Spleen (tissue), 11 donors: ENCODE data around the gene ATP2C2. TPM values are rescaled to one million over a fixed set of nuclear protein-coding genes. Genes with fewer than 3 reads are reported as not detected.
A peak's percentile ranks its signal among the peaks of the same experiment; 100 is the strongest.

Source experiments
- DNase-seq: peaks from one replicate; pipeline ENCODE4 v3.0.0-alpha.2; 2020
- H3K27ac ChIP-seq, 8 donors: fragments of 200-600 bp; sonication (generic) in 7 of 8; 1 replicate in 4 of 8; 2 replicates in 4 of 8; pipeline versions ENCODE4 v1.5.0 to v1.8.0; 2016 to 2021; ENCODE audit warnings: inconsistent platforms in 4 of 8, mild to moderate bottlenecking in 4 of 8, moderate library complexity in 1 of 8
- H3K27me3 ChIP-seq, 7 donors: fragments of 200-600 bp; sonication (generic) in 6 of 7; replicated peaks in 1 of 7; 1 replicate in 4 of 7; 2 replicates in 3 of 7; pipeline versions ENCODE4 v1.5.0 to v1.8.0; 2016 to 2021; ENCODE audit warnings: inconsistent platforms in 3 of 7, mild to moderate bottlenecking in 1 of 7
- H3K36me3 ChIP-seq, 6 donors: fragments of 200-600 bp; sonication (generic) in 5 of 6; 1 replicate in 4 of 6; 2 replicates in 2 of 6; pipeline versions ENCODE4 v1.5.0 to v1.8.0; 2016 to 2021; ENCODE audit warnings: inconsistent platforms in 2 of 6
- H3K4me1 ChIP-seq, 6 donors: fragments of 200-600 bp; sonication (generic) in 5 of 6; 1 replicate in 3 of 6; 2 replicates in 3 of 6; pipeline versions ENCODE4 v1.5.0 to v1.8.0; 2016 to 2021; ENCODE audit warnings: inconsistent platforms in 3 of 6
- H3K4me3 ChIP-seq, 8 donors: fragments of 200-600 bp; sonication (generic) in 7 of 8; 1 replicate in 4 of 8; 2 replicates in 4 of 8; pipeline versions ENCODE4 v1.5.0 to v1.8.0; 2016 to 2021; ENCODE audit warnings: inconsistent platforms in 4 of 8, mild to moderate bottlenecking in 4 of 8, moderate library complexity in 2 of 8
- H3K9me3 ChIP-seq, 8 donors: fragments of 200-600 bp; sonication (generic) in 7 of 8; 1 replicate in 4 of 8; 2 replicates in 4 of 8; pipeline versions ENCODE4 v1.5.0 to v1.8.0; 2016 to 2021; ENCODE audit warnings: inconsistent platforms in 4 of 8
- POLR2A ChIP-seq, 3 donors: fragments of 450-650 bp; IDR thresholded peaks; one replicate each; pipeline ENCODE4 v1.5.1; 2017; ENCODE audit warnings: antibody characterized with exemption in 3 of 3, mild to moderate bottlenecking in 1 of 3
- POLR2AphosphoS5 ChIP-seq, 3 donors: sonication (generic); formaldehyde crosslinking; IDR thresholded peaks; one replicate each; pipeline ENCODE4 v1.5.1; 2017; ENCODE audit warnings: antibody characterized with exemption in 3 of 3
- WGBS, 5 donors: extraction: QIAGEN DNeasy Blood & Tissue Kit in 3 of 5; methylation state at CpG; one replicate each; pipeline versions ENCODE4 v1.1.5 to v1.1.7; 2013 to 2018; 5-methylcytosine and 5-hydroxymethylcytosine counted together
- intact Hi-C: fragments of 100-400 bp; cut with DNase I; formaldehyde crosslinking; loops from one replicate; pipeline ENCODE4 v1.15.0; 2023; ENCODE audit warnings: low total_unique reads
- polyA plus RNA-seq, 3 donors: library from polyadenylated mRNA; stranded (reverse); fragments of 200-250 nt; gene quantifications; one replicate each; pipeline ENCODE4 v1.2.1, GENCODE V29; 2013
- total RNA-seq, 7 donors: library from RNA; depleted of rRNA in 3 of 7; stranded (reverse); fragments of >200 nt in 3 of 7; fragmentation: NEBNext Ultra II Directional in 4 of 7; extraction: Animal tissue kit (Norgen Biotek cat#: 25700) in 4 of 7; gene quantifications; one replicate each; pipeline versions ENCODE4 v1.1.0 to v1.2.1, GENCODE V29; 2016 to 2021
- TF ChIP-seq, protein P1 (sequence below), 11 experiments: fragments of 200-600 bp in 7 of 11; fragments of 450-650 bp in 4 of 11; sonication (generic) in 4 of 11; IDR thresholded peaks in 8 of 11; conservative IDR thresholded peaks in 3 of 11; 1 replicate in 7 of 11; 2 replicates in 4 of 11; pipeline versions ENCODE4 v1.4.0 to v1.8.0; 2016 to 2021; ENCODE audit warnings: antibody characterized with exemption in 11 of 11, inconsistent platforms in 4 of 11, mild to moderate bottlenecking in 1 of 11
- donor health status: healthy with polysubstance abuse.
- donor health status: DM: no; HTN: no; CAD: no; lungs with moderate emphysema.
- donor health status: DM: no; HTN: no; CAD: no.
- donor health status: Bipolar disorder and iron deficiency.
- donor health status: healthy.
- donor health status: DM: no; HTN: no; CAD: no.
- donor health status: DM: yes; HTN: yes; CAD: no.

ATP2C2 gene
- total and polyA plus RNA-seq, 10 donors: 0.09 to 8.1 (median 1.2) TPM

DNA sequence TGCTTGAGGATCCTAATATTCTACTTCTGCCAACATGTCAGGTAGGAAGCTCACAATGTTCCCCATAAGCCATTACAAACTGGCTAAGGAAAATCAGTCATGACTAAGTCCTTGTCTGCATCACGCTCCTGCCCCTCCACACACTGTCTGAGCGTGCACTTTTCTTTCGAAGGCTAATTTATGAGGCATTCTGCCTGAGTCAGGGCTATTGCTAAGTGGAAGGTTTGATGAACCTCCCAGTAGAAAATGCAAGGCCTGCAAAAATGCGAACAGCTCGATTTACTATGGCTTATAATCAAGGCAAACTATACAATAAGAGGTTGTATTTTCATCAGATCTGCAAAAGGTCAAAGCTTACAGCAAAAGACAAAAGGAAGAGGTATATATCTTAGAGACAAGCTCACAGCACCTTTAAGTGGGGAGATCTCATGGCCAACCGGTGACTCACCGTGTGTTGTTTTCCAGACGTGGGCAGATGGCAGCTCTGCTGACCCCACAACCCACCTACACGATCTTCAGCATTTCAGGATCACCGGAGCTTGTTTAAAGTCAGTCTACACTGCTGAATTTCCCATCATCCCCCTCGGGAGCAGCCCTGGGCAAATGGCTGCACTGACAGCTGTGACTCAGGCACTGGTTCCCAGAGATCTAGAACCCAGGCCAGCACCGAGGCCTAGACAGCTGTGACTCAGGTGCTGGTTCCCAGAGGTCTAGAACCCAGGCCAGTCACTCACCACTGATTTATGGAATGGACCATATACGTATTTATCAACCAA is 110.0 kb downstream of the ATP2C2 start:
- TF ChIP-seq, protein P1, sequence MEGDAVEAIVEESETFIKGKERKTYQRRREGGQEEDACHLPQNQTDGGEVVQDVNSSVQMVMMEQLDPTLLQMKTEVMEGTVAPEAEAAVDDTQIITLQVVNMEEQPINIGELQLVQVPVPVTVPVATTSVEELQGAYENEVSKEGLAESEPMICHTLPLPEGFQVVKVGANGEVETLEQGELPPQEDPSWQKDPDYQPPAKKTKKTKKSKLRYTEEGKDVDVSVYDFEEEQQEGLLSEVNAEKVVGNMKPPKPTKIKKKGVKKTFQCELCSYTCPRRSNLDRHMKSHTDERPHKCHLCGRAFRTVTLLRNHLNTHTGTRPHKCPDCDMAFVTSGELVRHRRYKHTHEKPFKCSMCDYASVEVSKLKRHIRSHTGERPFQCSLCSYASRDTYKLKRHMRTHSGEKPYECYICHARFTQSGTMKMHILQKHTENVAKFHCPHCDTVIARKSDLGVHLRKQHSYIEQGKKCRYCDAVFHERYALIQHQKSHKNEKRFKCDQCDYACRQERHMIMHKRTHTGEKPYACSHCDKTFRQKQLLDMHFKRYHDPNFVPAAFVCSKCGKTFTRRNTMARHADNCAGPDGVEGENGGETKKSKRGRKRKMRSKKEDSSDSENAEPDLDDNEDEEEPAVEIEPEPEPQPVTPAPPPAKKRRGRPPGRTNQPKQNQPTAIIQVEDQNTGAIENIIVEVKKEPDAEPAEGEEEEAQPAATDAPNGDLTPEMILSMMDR (IDR thresholded peaks at IDR 0.05 in 8 of 11, conservative IDR thresholded peaks at IDR 0.05 in 3 of 11): no peak
- TF ChIP-seq POLR2AphosphoS5 (IDR thresholded peaks at IDR 0.05) (no peak), POLR2A (IDR thresholded peaks at IDR 0.05) (no peak)
- WGBS, 5 donors: 75 to 91% (median 86%) methylated on average over 13 of the region's 13 CpGs
- DNase-seq: peak; percentile 29
- H3K27me3 ChIP-seq: no peaks in the 10 kb centered on the region
- H3K9me3 ChIP-seq: no peaks in the 10 kb centered on the region
- no peak overlapping the region for H3K27ac ChIP-seq
- no peak overlapping the region for H3K4me3 ChIP-seq
- H3K36me3 ChIP-seq: peaks cover 0 to 57% (median 16%) of the 10 kb centered on the region in 6 donors
- H3K4me1 ChIP-seq: no peaks in the 10 kb centered on the region
- intact Hi-C loops: no loop called here

DNA sequence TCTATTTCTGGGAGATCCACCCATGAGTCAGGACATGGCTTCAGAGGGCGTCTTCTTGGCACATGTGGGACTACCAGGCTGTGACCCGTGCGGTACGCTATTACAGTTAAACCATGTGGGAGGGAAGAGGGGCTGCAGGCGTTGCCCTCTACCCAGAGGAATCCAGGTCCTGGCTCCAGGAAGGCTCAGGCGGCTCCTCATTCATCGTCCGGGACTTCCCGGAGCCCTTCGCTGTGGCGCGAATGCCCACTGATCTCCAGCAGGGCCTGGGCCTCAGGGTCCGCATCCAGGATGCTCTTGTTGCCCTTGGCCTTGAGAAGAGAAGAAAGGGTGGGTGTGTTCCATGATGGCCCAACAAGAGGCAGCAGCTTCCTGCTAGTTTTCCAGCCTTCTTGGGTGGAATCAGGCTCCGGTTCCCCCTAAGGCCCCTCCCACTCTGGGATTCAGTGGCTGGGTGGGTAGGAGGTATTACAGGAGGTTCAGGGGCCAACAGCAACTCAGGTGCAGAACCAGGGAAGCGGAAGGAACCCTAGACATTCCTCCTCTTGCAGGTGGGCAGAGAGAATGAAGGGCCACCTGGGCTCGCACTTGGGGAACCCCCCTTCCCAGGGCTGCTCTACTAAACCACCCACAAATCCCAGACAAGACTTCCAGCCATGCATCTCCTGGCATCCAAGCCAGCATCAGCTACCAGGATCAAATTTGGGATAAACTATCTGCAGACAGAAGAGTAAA is 111.5 kb downstream of the ATP2C2 start:
- intact Hi-C loops: no loop called here
- TF ChIP-seq, protein P1 (IDR thresholded peaks at IDR 0.05 in 8 of 11, conservative IDR thresholded peaks at IDR 0.05 in 3 of 11): no peak
- TF ChIP-seq POLR2A (IDR thresholded peaks at IDR 0.05) (no peak), POLR2AphosphoS5 (IDR thresholded peaks at IDR 0.05) (no peak)
- no peaks in the 10 kb centered on the region for H3K27me3 ChIP-seq
- peaks cover 0 to 67% (median 16%) of the 10 kb centered on the region in 6 donors for H3K36me3 ChIP-seq
- no peaks in the 10 kb centered on the region for H3K9me3 ChIP-seq
- 84 to 91% (median 87%) methylated on average over 16 of the region's 16 CpGs for WGBS, 5 donors
- DNase-seq: no peak
- H3K4me1 ChIP-seq: peaks cover 0 to 4% (median 0%) of the 10 kb centered on the region in 6 donors
- H3K27ac ChIP-seq: no peak overlapping the region
- no peak overlapping the region for H3K4me3 ChIP-seq

DNA sequence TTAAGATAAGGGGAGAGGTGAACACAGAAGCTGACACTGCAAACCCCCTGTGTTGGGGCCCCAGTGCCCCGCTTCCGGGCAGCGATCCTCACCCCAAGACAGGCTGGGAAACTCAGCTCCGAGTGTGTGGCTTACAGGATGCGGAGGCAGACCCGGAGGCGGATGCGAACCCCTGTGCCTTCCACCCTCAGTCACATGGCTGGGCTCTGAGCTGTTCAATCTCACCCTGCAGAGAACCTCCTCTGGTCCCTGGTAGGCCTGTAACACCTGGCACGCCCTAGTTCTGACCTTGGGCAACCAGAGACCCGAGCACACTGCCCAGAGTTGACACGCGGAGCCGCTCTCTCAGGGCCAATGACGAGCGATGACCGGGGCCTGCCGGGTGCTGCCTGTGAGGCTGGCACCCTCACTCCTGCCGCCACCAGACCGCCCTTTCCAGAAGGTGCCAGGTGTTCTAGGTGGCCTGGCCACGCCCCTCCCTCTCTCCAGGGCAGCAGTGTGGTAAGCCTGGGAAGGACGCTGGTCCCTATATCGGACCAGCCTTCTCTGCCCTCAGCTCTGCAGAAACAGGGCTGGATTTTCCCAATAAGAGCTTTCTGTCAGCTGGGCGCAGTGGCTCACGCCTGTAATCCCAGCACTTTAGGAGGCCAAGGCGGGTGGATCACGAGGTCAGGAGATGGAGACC is 112.9 kb downstream of the ATP2C2 start:
- Histone ChIP-seq H3K27me3 (no peaks in the 10 kb centered on the region), H3K27ac (no peak overlapping the region), H3K9me3 (no peaks in the 10 kb centered on the region), H3K36me3 (peaks cover 0 to 80% (median 23%) of the 10 kb centered on the region in 6 donors), H3K4me1 (peaks cover 0 to 4% (median 0%) of the 10 kb centered on the region in 6 donors), H3K4me3 (no peak overlapping the region)
- WGBS, 5 donors: 89 to 95% (median 92%) methylated on average over 21 to 26 of the region's 26 CpGs
- DNase-seq: peak; percentile 41
- intact Hi-C loops: no loop called here
- no peak for TF ChIP-seq POLR2AphosphoS5 (IDR thresholded peaks at IDR 0.05)
- TF ChIP-seq POLR2A (IDR thresholded peaks at IDR 0.05): no peak
- TF ChIP-seq, protein P1 (IDR thresholded peaks at IDR 0.05 in 8 of 11, conservative IDR thresholded peaks at IDR 0.05 in 3 of 11): no peak
